ENCODE results near the gene TAP1. TPM values are rescaled to one million over a fixed set of nuclear protein-coding genes. Genes with fewer than 3 reads are reported as not detected.
A peak's percentile ranks its signal among the peaks of the same experiment; 100 is the strongest.

TAP1 gene, protein sequence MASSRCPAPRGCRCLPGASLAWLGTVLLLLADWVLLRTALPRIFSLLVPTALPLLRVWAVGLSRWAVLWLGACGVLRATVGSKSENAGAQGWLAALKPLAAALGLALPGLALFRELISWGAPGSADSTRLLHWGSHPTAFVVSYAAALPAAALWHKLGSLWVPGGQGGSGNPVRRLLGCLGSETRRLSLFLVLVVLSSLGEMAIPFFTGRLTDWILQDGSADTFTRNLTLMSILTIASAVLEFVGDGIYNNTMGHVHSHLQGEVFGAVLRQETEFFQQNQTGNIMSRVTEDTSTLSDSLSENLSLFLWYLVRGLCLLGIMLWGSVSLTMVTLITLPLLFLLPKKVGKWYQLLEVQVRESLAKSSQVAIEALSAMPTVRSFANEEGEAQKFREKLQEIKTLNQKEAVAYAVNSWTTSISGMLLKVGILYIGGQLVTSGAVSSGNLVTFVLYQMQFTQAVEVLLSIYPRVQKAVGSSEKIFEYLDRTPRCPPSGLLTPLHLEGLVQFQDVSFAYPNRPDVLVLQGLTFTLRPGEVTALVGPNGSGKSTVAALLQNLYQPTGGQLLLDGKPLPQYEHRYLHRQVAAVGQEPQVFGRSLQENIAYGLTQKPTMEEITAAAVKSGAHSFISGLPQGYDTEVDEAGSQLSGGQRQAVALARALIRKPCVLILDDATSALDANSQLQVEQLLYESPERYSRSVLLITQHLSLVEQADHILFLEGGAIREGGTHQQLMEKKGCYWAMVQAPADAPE
- total RNA-seq (2014; rRNA removed; shearing (Covaris generic); ENCODE audit: low replicate concordance): 120 and 171 TPM in 2 replicates

GRCh38 chr6:32853541-32854375 is at the start of gene TAP1, which contains the start of gene PSMB9:
Gene TAP1, minus strand, starts transcription at chr6:32853704. Its CDS starts 68 bp downstream, at chr6:32853636.
Gene PSMB9, plus strand, starts transcription at chr6:32854192. Its CDS starts 38 bp downstream, at chr6:32854230.
- Histone ChIP-seq H3K9me2 (replicated peaks; ENCODE audit: insufficient read depth, low read length) (no peaks in the 10 kb centered on the region), H2AFZ (ENCODE audit: low read length) (peak within 1 kb of the TSS; percentile 39; the same call in 1 of the 2 replicates), H3K4me2 (ENCODE audit: low read depth, low read length, poor library complexity, severe bottlenecking) (peak within 1 kb of the TSS; percentile 87), H4K20me1 (ENCODE audit: insufficient read depth, low read depth, low read length) (no peaks in the 10 kb centered on the region), H3K9me3 (ENCODE audit: low read length) (no peaks in the 10 kb centered on the region), H3K4me1 (ENCODE audit: low read length) (peaks cover 41% of the 10 kb centered on the region), H3K27ac (ENCODE audit: low read length) (peak within 1 kb of the TSS; percentile 85), H3K9ac (ENCODE audit: low read length) (peak within 1 kb of the TSS; percentile 98), H3K4me3 (ENCODE audit: low read length) (peak within 1 kb of the TSS; percentile 81), H3K36me3 (ENCODE audit: insufficient read depth, low read length) (peaks cover 36% of the 10 kb centered on the region), H3K27me3 (ENCODE audit: low read length) (no peaks in the 10 kb centered on the region), H3K79me2 (ENCODE audit: low read length) (peaks cover 77% of the 10 kb centered on the region)
- DNase-seq: peak; percentile 96

DNA sequence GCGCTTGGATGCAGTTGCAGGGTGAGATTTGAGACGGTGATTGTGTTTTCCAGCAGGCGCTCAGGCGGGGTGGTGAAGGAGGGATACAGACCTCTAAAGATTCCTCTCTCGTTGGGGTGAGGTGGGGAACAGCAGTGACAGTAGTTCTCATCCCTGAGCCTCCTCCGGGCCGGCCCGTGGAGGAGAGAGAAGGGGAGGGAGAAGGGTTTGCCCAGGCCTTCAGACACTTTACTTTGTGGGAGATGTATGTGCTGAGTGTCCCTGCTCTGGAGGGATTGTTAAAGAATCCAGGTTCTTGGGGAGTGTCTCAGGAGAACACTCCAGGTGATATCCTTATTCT is 41.5 kb upstream of the TAP1 start:
- Histone ChIP-seq H3K4me2 (ENCODE audit: low read depth, low read length, poor library complexity, severe bottlenecking) (peak overlapping the region; percentile 97), H4K20me1 (ENCODE audit: insufficient read depth, low read depth, low read length) (no peaks in the 10 kb centered on the region), H3K4me1 (ENCODE audit: low read length) (peaks cover 22% of the 10 kb centered on the region), H3K36me3 (ENCODE audit: insufficient read depth, low read length) (0 out of 2 replicates have a peak, but pooled peaks cover 4% of the 10 kb centered on the region), H2AFZ (ENCODE audit: low read length) (peak overlapping the region; percentile 90), H3K27ac (ENCODE audit: low read length) (no peak overlapping the region), H3K9me2 (replicated peaks; ENCODE audit: insufficient read depth, low read length) (no peaks in the 10 kb centered on the region), H3K9me3 (ENCODE audit: low read length) (no peaks in the 10 kb centered on the region), H3K27me3 (ENCODE audit: low read length) (no peaks in the 10 kb centered on the region), H3K9ac (ENCODE audit: low read length) (peak overlapping the region; percentile 84), H3K4me3 (ENCODE audit: low read length) (peak overlapping the region; percentile 90), H3K79me2 (ENCODE audit: low read length) (no peaks in the 10 kb centered on the region)
- peak; percentile 63 for DNase-seq

GRCh38 chr6:32894085-32895005 is 40.8 kb upstream of the TAP1 start:
- Histone ChIP-seq H3K36me3 (ENCODE audit: insufficient read depth, low read length) (0 out of 2 replicates have a peak, but pooled peaks cover 4% of the 10 kb centered on the region), H3K4me1 (ENCODE audit: low read length) (peaks cover 22% of the 10 kb centered on the region), H3K27me3 (ENCODE audit: low read length) (no peaks in the 10 kb centered on the region), H3K9me3 (ENCODE audit: low read length) (no peaks in the 10 kb centered on the region), H2AFZ (ENCODE audit: low read length) (peak overlapping the region; percentile 90), H3K79me2 (ENCODE audit: low read length) (no peaks in the 10 kb centered on the region), H3K4me3 (ENCODE audit: low read length) (peak overlapping the region; percentile 90), H3K9me2 (replicated peaks; ENCODE audit: insufficient read depth, low read length) (no peaks in the 10 kb centered on the region), H4K20me1 (ENCODE audit: insufficient read depth, low read depth, low read length) (no peaks in the 10 kb centered on the region), H3K27ac (ENCODE audit: low read length) (peak overlapping the region; percentile 62), H3K4me2 (ENCODE audit: low read depth, low read length, poor library complexity, severe bottlenecking) (peak overlapping the region; percentile 97), H3K9ac (ENCODE audit: low read length) (peak overlapping the region; percentile 84)
- peak; percentile 98 for DNase-seq

- no peaks in the 10 kb centered on the region for H3K27me3 ChIP-seq (ENCODE audit: low read length)
- H4K20me1 ChIP-seq (ENCODE audit: insufficient read depth, low read depth, low read length): no peaks in the 10 kb centered on the region
- no peaks in the 10 kb centered on the region for H3K79me2 ChIP-seq (ENCODE audit: low read length)
- no peak overlapping the region for H3K4me3 ChIP-seq (ENCODE audit: low read length)
- H3K9me3 ChIP-seq (ENCODE audit: low read length): no peaks in the 10 kb centered on the region
- no peaks in the 10 kb centered on the region for H3K36me3 ChIP-seq (ENCODE audit: insufficient read depth, low read length)
- H2AFZ ChIP-seq (ENCODE audit: low read length): no peak overlapping the region
- H3K9me2 ChIP-seq (replicated peaks; ENCODE audit: insufficient read depth, low read length): no peaks in the 10 kb centered on the region
- no peak overlapping the region for H3K9ac ChIP-seq (ENCODE audit: low read length)
- no peak overlapping the region for H3K4me2 ChIP-seq (ENCODE audit: low read depth, low read length, poor library complexity, severe bottlenecking)
- peaks cover 21% of the 10 kb centered on the region for H3K4me1 ChIP-seq (ENCODE audit: low read length)
- no peak for DNase-seq
- H3K27ac ChIP-seq (ENCODE audit: low read length): no peak overlapping the region
Measured at GRCh38 chr6:32890831-32891230, 37.3 kb upstream of the TAP1 start.

DNA sequence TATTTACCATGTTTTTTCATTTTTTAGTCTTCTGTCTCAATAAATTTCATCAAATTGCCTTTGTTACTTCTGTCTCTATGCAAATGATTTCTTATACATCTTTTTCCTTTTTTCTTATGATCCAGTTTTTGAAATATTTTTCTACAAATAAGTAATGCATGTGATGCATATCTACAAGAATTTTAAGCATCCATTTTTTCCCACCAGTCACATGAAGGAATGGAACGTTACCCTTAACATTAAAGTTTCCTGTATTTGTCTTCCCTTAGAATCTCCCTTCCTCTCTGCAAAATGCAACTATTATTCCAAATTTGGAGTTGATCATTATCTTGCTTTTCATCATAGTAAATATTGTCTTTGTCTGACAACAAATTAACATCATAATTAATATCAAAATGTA is 36.0 kb upstream of the TAP1 start:
- DNase-seq: no peak
- Histone ChIP-seq H3K9me3 (ENCODE audit: low read length) (no peaks in the 10 kb centered on the region), H3K9me2 (replicated peaks; ENCODE audit: insufficient read depth, low read length) (no peaks in the 10 kb centered on the region), H3K36me3 (ENCODE audit: insufficient read depth, low read length) (no peaks in the 10 kb centered on the region), H3K9ac (ENCODE audit: low read length) (no peak overlapping the region), H3K4me2 (ENCODE audit: low read depth, low read length, poor library complexity, severe bottlenecking) (no peak overlapping the region), H3K27me3 (ENCODE audit: low read length) (no peaks in the 10 kb centered on the region), H3K4me1 (ENCODE audit: low read length) (peaks cover 11% of the 10 kb centered on the region), H3K79me2 (ENCODE audit: low read length) (no peaks in the 10 kb centered on the region), H3K4me3 (ENCODE audit: low read length) (no peak overlapping the region), H2AFZ (ENCODE audit: low read length) (no peak overlapping the region), H3K27ac (ENCODE audit: low read length) (no peak overlapping the region), H4K20me1 (ENCODE audit: insufficient read depth, low read depth, low read length) (no peaks in the 10 kb centered on the region)

DNA sequence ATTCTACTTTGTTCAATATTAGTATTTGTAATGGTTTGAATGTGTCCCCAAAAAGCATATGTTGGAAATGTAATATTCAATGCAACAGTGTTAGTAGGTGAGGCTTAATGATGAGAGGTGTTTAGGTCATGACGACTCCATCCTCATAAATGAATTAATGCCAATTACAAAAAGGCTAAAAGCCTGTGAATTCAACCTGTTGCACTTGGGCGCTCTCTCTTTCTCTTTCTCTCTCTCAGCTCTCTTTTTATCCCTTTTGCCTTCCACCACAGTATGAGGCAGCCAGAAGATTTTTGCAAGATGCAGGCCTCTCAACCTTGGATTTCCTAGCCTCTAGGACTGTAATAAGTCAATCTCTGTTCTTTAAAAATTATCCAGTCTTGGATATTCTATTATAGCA is 35.1 kb upstream of the TAP1 start:
- H3K9ac ChIP-seq (ENCODE audit: low read length): no peak overlapping the region
- H3K27me3 ChIP-seq (ENCODE audit: low read length): no peaks in the 10 kb centered on the region
- H2AFZ ChIP-seq (ENCODE audit: low read length): no peak overlapping the region
- H3K4me3 ChIP-seq (ENCODE audit: low read length): no peak overlapping the region
- DNase-seq: no peak
- H4K20me1 ChIP-seq (ENCODE audit: insufficient read depth, low read depth, low read length): no peaks in the 10 kb centered on the region
- no peaks in the 10 kb centered on the region for H3K9me3 ChIP-seq (ENCODE audit: low read length)
- H3K9me2 ChIP-seq (replicated peaks; ENCODE audit: insufficient read depth, low read length): no peaks in the 10 kb centered on the region
- H3K36me3 ChIP-seq (ENCODE audit: insufficient read depth, low read length): no peaks in the 10 kb centered on the region
- no peak overlapping the region for H3K27ac ChIP-seq (ENCODE audit: low read length)
- no peak overlapping the region for H3K4me2 ChIP-seq (ENCODE audit: low read depth, low read length, poor library complexity, severe bottlenecking)
- peaks cover 14% of the 10 kb centered on the region for H3K4me1 ChIP-seq (ENCODE audit: low read length)
- no peaks in the 10 kb centered on the region for H3K79me2 ChIP-seq (ENCODE audit: low read length)

DNA sequence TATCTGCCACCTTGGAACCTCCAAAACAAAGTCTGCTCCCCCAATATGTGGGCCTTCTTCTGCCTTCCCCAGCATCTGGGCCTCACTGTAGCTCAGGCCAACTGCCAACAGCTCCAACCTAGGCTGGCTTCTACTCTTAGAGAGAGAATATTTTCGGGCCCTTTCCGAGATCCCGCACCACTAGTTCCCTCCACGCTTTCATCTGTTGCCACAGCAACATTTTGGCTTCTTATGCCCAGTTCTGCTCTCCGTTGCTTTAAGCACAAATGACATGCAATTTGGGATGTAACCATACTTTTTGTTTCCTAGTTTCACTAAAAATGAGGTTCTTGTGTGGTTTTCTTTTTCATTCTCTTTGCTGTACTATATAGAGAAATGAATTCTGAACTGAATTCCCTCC is 34.1 kb upstream of the TAP1 start:
- Histone ChIP-seq H3K9me2 (replicated peaks; ENCODE audit: insufficient read depth, low read length) (no peaks in the 10 kb centered on the region), H3K79me2 (ENCODE audit: low read length) (no peaks in the 10 kb centered on the region), H3K4me3 (ENCODE audit: low read length) (no peak overlapping the region), H3K4me2 (ENCODE audit: low read depth, low read length, poor library complexity, severe bottlenecking) (no peak overlapping the region), H2AFZ (ENCODE audit: low read length) (no peak overlapping the region), H3K36me3 (ENCODE audit: insufficient read depth, low read length) (no peaks in the 10 kb centered on the region), H3K9ac (ENCODE audit: low read length) (no peak overlapping the region), H4K20me1 (ENCODE audit: insufficient read depth, low read depth, low read length) (no peaks in the 10 kb centered on the region), H3K27me3 (ENCODE audit: low read length) (no peaks in the 10 kb centered on the region), H3K9me3 (ENCODE audit: low read length) (no peaks in the 10 kb centered on the region), H3K4me1 (ENCODE audit: low read length) (peaks cover 9% of the 10 kb centered on the region), H3K27ac (ENCODE audit: low read length) (no peak overlapping the region)
- DNase-seq: no peak
